Measurements from ENCODE around the gene WDR20. TPM values are rescaled to one million over a fixed set of nuclear protein-coding genes. Genes with fewer than 3 reads are reported as not detected.

Gene WDR20
- total and polyA plus RNA-seq, 2 donors (not counting 3 experiments of a cell fraction or from before 2014, with no cell fraction given) = 12.2 to 22.4 TPM

DNA sequence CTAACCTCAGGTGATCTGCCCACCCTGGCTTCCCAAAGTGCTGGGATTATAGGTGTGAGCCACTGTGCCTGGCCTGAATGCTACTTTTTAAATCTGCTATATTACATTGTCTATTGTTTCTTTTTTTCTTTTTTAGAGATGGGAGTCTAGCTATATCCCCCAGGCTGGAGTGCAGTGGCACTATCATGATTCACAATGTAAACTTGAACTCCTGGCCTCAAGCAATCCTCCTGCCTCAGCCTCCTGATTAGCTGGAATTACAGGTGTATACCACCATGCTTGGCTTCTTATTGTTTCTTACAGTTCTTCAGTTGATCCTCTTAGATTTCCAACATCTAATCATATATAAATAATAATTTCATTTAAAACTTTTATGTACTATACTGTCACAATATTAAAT lies 15.3 kb upstream of the WDR20 start:
- no peaks in the 10 kb centered on the region for H3K79me2 ChIP-seq (ENCODE audit: control insufficient read depth, insufficient read depth, low read length)
- H2AFZ ChIP-seq (ENCODE audit: low read depth, low read length) = no peak overlapping the region
- DNase-seq (ENCODE audit: low read depth, low spot score) (no peak), FAIRE-seq (no peak)
- ChIA-PET CTCF (no interaction called here), POLR2A (no interaction called here)
- H3K9me3 ChIP-seq (replicated peaks; ENCODE audit: control insufficient read depth, insufficient read depth, low read length) = no peaks in the 10 kb centered on the region
- dilution Hi-C loops (cut with MboI; ENCODE audit: extremely low pct_ligation_motif_present, low sequenced_read_pairs) = no loop called here
- peaks cover 4% of the 10 kb centered on the region for H3K4me1 ChIP-seq (ENCODE audit: control insufficient read depth, extremely low read depth, insufficient read depth, low read length)
- H3K36me3 ChIP-seq (ENCODE audit: control insufficient read depth in 2 of 2, extremely low read depth in 1 of 2, insufficient read depth in 2 of 2, low read length in 2 of 2) = no peaks in the 10 kb centered on the region
- H4K20me1 ChIP-seq (replicated peaks; ENCODE audit: control insufficient read depth, extremely low read depth, insufficient read depth, low read length) = no peaks in the 10 kb centered on the region
- H3K4me2 ChIP-seq (ENCODE audit: insufficient read depth, low read length) = no peak overlapping the region
- H3K27ac ChIP-seq (ENCODE audit: insufficient read depth, low read depth, low read length) = no peak overlapping the region
- no peak overlapping the region for H3K4me3 ChIP-seq (replicated peaks in 1 of 3; ENCODE audit: insufficient read depth in 1 of 3, low read depth in 1 of 3, low read length in 3 of 3)
- no TSS peak for BruUV-seq (replicated peaks)
- H3K9ac ChIP-seq (replicated peaks; ENCODE audit: extremely low read depth, insufficient read depth, low read length) = no peak overlapping the region
- no peaks in the 10 kb centered on the region for H3K9me1 ChIP-seq (replicated peaks; ENCODE audit: control insufficient read depth, extremely low read depth, insufficient read depth, low read length)
- intact Hi-C loops (cut with micrococcal nuclease) = no loop called here
- TF ChIP-seq, protein P1, sequence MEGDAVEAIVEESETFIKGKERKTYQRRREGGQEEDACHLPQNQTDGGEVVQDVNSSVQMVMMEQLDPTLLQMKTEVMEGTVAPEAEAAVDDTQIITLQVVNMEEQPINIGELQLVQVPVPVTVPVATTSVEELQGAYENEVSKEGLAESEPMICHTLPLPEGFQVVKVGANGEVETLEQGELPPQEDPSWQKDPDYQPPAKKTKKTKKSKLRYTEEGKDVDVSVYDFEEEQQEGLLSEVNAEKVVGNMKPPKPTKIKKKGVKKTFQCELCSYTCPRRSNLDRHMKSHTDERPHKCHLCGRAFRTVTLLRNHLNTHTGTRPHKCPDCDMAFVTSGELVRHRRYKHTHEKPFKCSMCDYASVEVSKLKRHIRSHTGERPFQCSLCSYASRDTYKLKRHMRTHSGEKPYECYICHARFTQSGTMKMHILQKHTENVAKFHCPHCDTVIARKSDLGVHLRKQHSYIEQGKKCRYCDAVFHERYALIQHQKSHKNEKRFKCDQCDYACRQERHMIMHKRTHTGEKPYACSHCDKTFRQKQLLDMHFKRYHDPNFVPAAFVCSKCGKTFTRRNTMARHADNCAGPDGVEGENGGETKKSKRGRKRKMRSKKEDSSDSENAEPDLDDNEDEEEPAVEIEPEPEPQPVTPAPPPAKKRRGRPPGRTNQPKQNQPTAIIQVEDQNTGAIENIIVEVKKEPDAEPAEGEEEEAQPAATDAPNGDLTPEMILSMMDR (IDR thresholded peaks at IDR 0.05; ENCODE audit: extremely low read depth in 1 of 2, insufficient read depth in 1 of 2, low read depth in 1 of 2, low read length in 2 of 2) = no peak
- TF ChIP-seq, protein P2, sequence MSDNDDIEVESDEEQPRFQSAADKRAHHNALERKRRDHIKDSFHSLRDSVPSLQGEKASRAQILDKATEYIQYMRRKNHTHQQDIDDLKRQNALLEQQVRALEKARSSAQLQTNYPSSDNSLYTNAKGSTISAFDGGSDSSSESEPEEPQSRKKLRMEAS (IDR thresholded peaks at IDR 0.05; ENCODE audit: insufficient read depth, insufficient read length) = no peak
- no peak for TF ChIP-seq FOS (IDR thresholded peaks at IDR 0.05; ENCODE audit: borderline replicate concordance, insufficient read depth, low read length)
- no peak for TF ChIP-seq POLR2A (IDR thresholded peaks at IDR 0.05; ENCODE audit: low read depth, low read length)
- no peak for TF ChIP-seq POLR2AphosphoS5 (IDR thresholded peaks at IDR 0.05; ENCODE audit: insufficient read depth, low read depth, low read length)
- TF ChIP-seq EZH2 (IDR thresholded peaks at IDR 0.05; ENCODE audit: borderline replicate concordance, low read depth, low read length, severe bottlenecking) = no peak
- no peak for TF ChIP-seq GATA2 (IDR thresholded peaks at IDR 0.05; ENCODE audit: insufficient read depth, insufficient read length, low read depth, low read length)
- no peak for TF ChIP-seq JUN (IDR thresholded peaks at IDR 0.05; ENCODE audit: borderline replicate concordance, insufficient read depth, insufficient read length, low read depth)
- no peak for TF ChIP-seq MYC (IDR thresholded peaks at IDR 0.05; ENCODE audit: low read depth, low read length)
- no peaks in the 10 kb centered on the region for H3K27me3 ChIP-seq (ENCODE audit: control insufficient read depth in 2 of 2, insufficient read depth in 2 of 2, low read length in 2 of 2)
